Neural cell (in vitro differentiated cells): ENCODE results near the gene MLST8. TPM values are rescaled to one million over a fixed set of nuclear protein-coding genes. Genes with fewer than 3 reads are reported as not detected.

ENCODE experiments used
- H2AFZ ChIP-seq: fragments of 200-600, 300-800 bp; sonication (generic), shearing (Covaris generic); 2 replicates; pipeline ENCODE4 v1.6.0; 2014; ENCODE audit warnings: low read depth, mild to moderate bottlenecking, antibody characterized with exemption, low read length, moderate library complexity
- H3F3A ChIP-seq: fragments of 200-600 bp; shearing (Covaris generic); 2 replicates; pipeline ENCODE4 v1.6.1; 2016; ENCODE audit warnings: mild to moderate bottlenecking, moderate library complexity, mixed read lengths, antibody characterized with exemption, low read length; ENCODE audit not compliant: insufficient read depth, poor library complexity, severe bottlenecking
- H3K27ac ChIP-seq: fragments of 200-600, 300-800 bp; sonication (generic), shearing (Covaris generic); 2 replicates; pipeline ENCODE4 v1.5.1; 2014; ENCODE audit warnings: mild to moderate bottlenecking, low read length, moderate library complexity
- H3K27me3 ChIP-seq: fragments of 300-800, 200-600 bp; sonication (generic), shearing (Covaris generic); 2 replicates; pipeline ENCODE4 v1.6.0; 2014; ENCODE audit warnings: mild to moderate bottlenecking, low read depth, low read length, moderate library complexity; ENCODE audit not compliant: insufficient read depth
- H3K36me3 ChIP-seq: fragments of 300-800, 200-600 bp; sonication (generic), shearing (Covaris generic); 2 replicates; pipeline ENCODE4 v1.5.1; 2014; ENCODE audit warnings: mild to moderate bottlenecking, antibody characterized with exemption, low read length, moderate library complexity; ENCODE audit not compliant: insufficient read depth
- H3K4me2 ChIP-seq: fragments of 300-800, 200-600 bp; sonication (generic), shearing (Covaris generic); 2 replicates; pipeline ENCODE4 v1.6.0; 2014; ENCODE audit warnings: mild to moderate bottlenecking, low read length
- H3K4me3 ChIP-seq: fragments of 300-800, 200-600 bp; sonication (generic), shearing (Covaris generic); 2 replicates; pipeline ENCODE4 v1.5.1; 2014; ENCODE audit warnings: mild to moderate bottlenecking, low read length, moderate library complexity
- H3K79me2 ChIP-seq: fragments of 200-600 bp; shearing (Covaris generic); replicated peaks from 2 replicates; pipeline ENCODE4 v1.6.0; 2014; ENCODE audit warnings: mild to moderate bottlenecking, low read length, moderate library complexity; ENCODE audit not compliant: insufficient read depth
- H3K9ac ChIP-seq: fragments of 300-800, 200-600 bp; sonication (generic), shearing (Covaris generic); 2 replicates; pipeline ENCODE4 v1.6.1; 2016; ENCODE audit warnings: mild to moderate bottlenecking, low read length, mixed read lengths
- H3K9me2 ChIP-seq: fragments of 200-600 bp; shearing (Covaris generic); 2 replicates; pipeline ENCODE4 v1.6.1; 2016; ENCODE audit warnings: mild to moderate bottlenecking, low read length, mixed read lengths; ENCODE audit not compliant: insufficient read depth
- H3K9me3 ChIP-seq: fragments of 200-600, 300-800 bp; sonication (generic), shearing (Covaris generic); 2 replicates; pipeline ENCODE4 v1.6.1; 2016; ENCODE audit warnings: mild to moderate bottlenecking, mixed run types, low read length, moderate library complexity, mixed read lengths
- H4K20me1 ChIP-seq: fragments of 200-600 bp; shearing (Covaris generic); 2 replicates; pipeline ENCODE4 v1.6.1; 2016; ENCODE audit warnings: mild to moderate bottlenecking, mixed run types; ENCODE audit not compliant: insufficient read depth
- CTCF ChIP-seq: fragments of 450-650 bp; IDR thresholded peaks from 2 replicates; pipeline ENCODE4 v1.5.1; 2014; ENCODE audit warnings: antibody characterized with exemption, mild to moderate bottlenecking, moderate library complexity; ENCODE audit not compliant: poor library complexity, severe bottlenecking
- EP300 ChIP-seq: fragments of 450-650 bp; conservative IDR thresholded peaks from 2 replicates; pipeline ENCODE4 v1.6.1; 2014; ENCODE audit warnings: antibody characterized with exemption, mild to moderate bottlenecking, moderate library complexity; ENCODE audit not compliant: poor library complexity, severe bottlenecking
- EZH2 ChIP-seq: fragments of 200-600, 300-800 bp; shearing (Covaris generic), sonication (generic); IDR thresholded peaks from 2 replicates; pipeline ENCODE4 v1.6.1; 2014; ENCODE audit warnings: antibody characterized with exemption, low read length, borderline replicate concordance, mild to moderate bottlenecking; ENCODE audit not compliant: insufficient read depth, poor library complexity, severe bottlenecking
- MXI1 ChIP-seq: fragments of 450-650 bp; conservative IDR thresholded peaks from 2 replicates; pipeline ENCODE4 v1.6.1; 2014; ENCODE audit warnings: antibody characterized with exemption, mild to moderate bottlenecking; ENCODE audit not compliant: poor library complexity, severe bottlenecking
- POLR2AphosphoS5 ChIP-seq: IDR thresholded peaks from 2 replicates; pipeline ENCODE4 v1.6.1; 2012
- RAD21 ChIP-seq: fragments of 450-650 bp; conservative IDR thresholded peaks from 2 replicates; pipeline ENCODE4 v1.6.1; 2014; ENCODE audit warnings: antibody characterized with exemption, mild to moderate bottlenecking, moderate library complexity
- REST ChIP-seq: IDR thresholded peaks from 2 replicates; pipeline ENCODE4 v1.6.1; 2012; ENCODE audit warnings: borderline replicate concordance
- SMC3 ChIP-seq: fragments of 450-650 bp; conservative IDR thresholded peaks from 2 replicates; pipeline ENCODE4 v1.6.1; 2014; ENCODE audit warnings: antibody characterized with exemption, mild to moderate bottlenecking, moderate library complexity; ENCODE audit not compliant: poor library complexity
- TAF1 ChIP-seq: IDR thresholded peaks from 2 replicates; pipeline ENCODE4 v1.6.1; 2012; ENCODE audit warnings: low read depth
- polyA plus RNA-seq: library from polyadenylated mRNA; depleted of rRNA; stranded (reverse); fragments of >200 nt; gene quantifications from 2 replicates; pipeline ENCODE4 v1.2.3, GENCODE V29; 2014

Gene MLST8
- polyA plus RNA-seq, 1 donor from 2014 or later, result 13.5 TPM

DNA sequence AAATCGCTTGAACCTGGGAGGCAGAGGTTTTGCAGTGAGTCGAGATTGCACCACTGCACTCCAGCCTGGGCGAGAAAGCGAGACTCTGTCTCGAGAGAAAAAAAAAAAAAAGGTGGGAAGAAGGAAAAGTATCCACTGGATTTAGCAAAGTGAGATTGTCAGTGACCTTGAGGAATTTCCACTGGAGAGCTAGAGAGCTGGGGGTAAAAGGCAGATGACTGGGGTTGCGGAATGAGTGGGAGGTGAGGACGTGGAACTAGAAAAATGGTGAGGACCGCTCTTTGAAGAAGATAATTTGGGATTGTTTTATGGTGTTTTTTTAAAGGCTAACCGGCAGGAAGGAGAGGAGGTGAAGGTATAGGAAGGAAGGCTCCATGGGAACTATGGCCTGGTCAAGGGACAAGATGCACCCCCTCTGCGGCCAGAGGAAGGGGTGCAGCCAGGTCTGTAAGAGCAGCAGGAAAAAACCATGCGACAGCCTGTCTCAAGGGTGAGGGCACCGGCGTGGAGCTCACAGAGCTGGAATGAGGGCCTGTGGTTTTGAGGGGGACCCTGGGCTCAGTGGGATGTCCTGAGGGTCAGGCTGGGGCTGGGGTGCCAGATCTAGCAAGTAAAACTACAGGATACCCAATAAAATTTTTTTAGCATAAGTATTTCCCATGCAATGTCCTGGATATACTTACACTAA, 694 bp upstream of the MLST8 start:
- H3K27ac ChIP-seq, result peak overlapping the region; percentile 91
- no peak for TF ChIP-seq TAF1
- TF ChIP-seq EP300, result no peak
- no peak for TF ChIP-seq POLR2AphosphoS5
- TF ChIP-seq CTCF, result no peak
- no peak for TF ChIP-seq RAD21
- TF ChIP-seq REST, result no peak
- no peak for TF ChIP-seq SMC3
- no peak for TF ChIP-seq EZH2
- no peak for TF ChIP-seq MXI1

GRCh38 chr16:2205967-2206313, 686 bp downstream of the MLST8 start:
- no peak overlapping the region for H2AFZ ChIP-seq
- no peaks in the 10 kb centered on the region for H3K9me3 ChIP-seq
- peak overlapping the region; percentile 84 for H3K4me3 ChIP-seq
- peak overlapping the region; percentile 90 for H3K4me2 ChIP-seq
- H3K27me3 ChIP-seq, result no peaks in the 10 kb centered on the region
- H3K27ac ChIP-seq, result peak overlapping the region; percentile 91
- H3K79me2 ChIP-seq, result peaks cover 3% of the 10 kb centered on the region
- H3F3A ChIP-seq, result no peaks in the 10 kb centered on the region
- peak overlapping the region; percentile 96 for H3K9ac ChIP-seq
- H4K20me1 ChIP-seq, result no peaks in the 10 kb centered on the region
- peaks cover 6% of the 10 kb centered on the region for H3K36me3 ChIP-seq
- H3K9me2 ChIP-seq, result no peaks in the 10 kb centered on the region
- no peak for TF ChIP-seq REST

More for the DNA sequence above, 694 bp upstream of the MLST8 start:
- Histone ChIP-seq H3K36me3 (peaks cover 6% of the 10 kb centered on the region), H4K20me1 (no peaks in the 10 kb centered on the region), H3F3A (no peaks in the 10 kb centered on the region), H3K79me2 (peaks cover 3% of the 10 kb centered on the region), H3K9ac (peak overlapping the region; percentile 96), H3K4me3 (peak overlapping the region; percentile 84), H2AFZ (peak overlapping the region; percentile 60), H3K4me2 (peak overlapping the region; percentile 42), H3K27me3 (no peaks in the 10 kb centered on the region), H3K9me3 (no peaks in the 10 kb centered on the region), H3K9me2 (no peaks in the 10 kb centered on the region)
